GM12878 (cell line): Measurements from ENCODE around the gene KIRREL3. TPM values are rescaled to one million over a fixed set of nuclear protein-coding genes. Genes with fewer than 3 reads are reported as not detected.

ENCODE experiments used
- ATAC-seq: fragments of 200-7000 bp; cut with Tn5 transposase; 3 replicates; pipeline ENCODE4 v1.9.1; 2020; ENCODE audit warnings: mild to moderate bottlenecking, moderate library complexity
- BruUV-seq: library from RNA; stranded (reverse); fragments of 400-500 nt; replicated peaks from 2 replicates; lab custom pipeline; 2021; lab: Mats Ljungman, UMichigan
- CTCF ChIA-PET: fragments of 300-600 bp; sonication (Branson Sonifier 250); formaldehyde crosslinking; extraction: SDS; loops from one replicate; lab custom pipeline; 2021; ENCODE audit warnings: inconsistent platforms; lab: Yijun Ruan, JAX
- POLR2A ChIA-PET: fragments of 350-600 bp; formaldehyde crosslinking; extraction: SDS; loops from one replicate; lab custom pipeline; 2021; ENCODE audit warnings: inconsistent platforms; lab: Charles Lee
- RAD21 ChIA-PET: fragments of 300-600 bp; sonication (Branson Sonifier 250); formaldehyde crosslinking; loops from one replicate; lab custom pipeline; 2023; ENCODE audit warnings: antibody characterized with exemption; ENCODE audit not compliant: unreplicated experiment; lab: Charles Lee
- SMC1A ChIA-PET: fragments of 300-600 bp; sonication (Branson Sonifier 250); formaldehyde crosslinking; loops from one replicate; lab custom pipeline; 2023; ENCODE audit not compliant: unreplicated experiment, uncharacterized antibody; lab: Charles Lee
- DNase-seq: peaks from one replicate; pipeline ENCODE4 v3.0.0-alpha.2; 2011; ENCODE audit warnings: low read depth, low spot score
- FAIRE-seq: peaks from 3 replicates; lab custom pipeline; 2011; peaks lifted over from hg19 to GRCh38; lab: Jason Lieb, UNC
- H2AFZ ChIP-seq: 2 replicates; pipeline ENCODE4 v1.6.0; 2011; ENCODE audit warnings: low read depth, low read length, control low read depth; ENCODE audit not compliant: control insufficient read depth
- H3K27ac ChIP-seq: 2 replicates; pipeline ENCODE4 v1.5.1; 2011; ENCODE audit warnings: control low read depth; ENCODE audit not compliant: control insufficient read depth, insufficient read depth
- H3K27me3 ChIP-seq, 2 experiments: replicated peaks in 1 of 2; 2 replicates each; pipeline versions ENCODE4 v1.6.0 to v1.6.1; 2011; ENCODE audit warnings: low read length in 1 of 2; ENCODE audit not compliant: control insufficient read depth in 2 of 2, insufficient read depth in 2 of 2
- H3K36me3 ChIP-seq, 2 experiments: 2 replicates each; pipeline ENCODE4 v1.5.1; 2011; ENCODE audit warnings: low read length in 1 of 2; ENCODE audit not compliant: control insufficient read depth in 2 of 2, insufficient read depth in 2 of 2
- H3K4me1 ChIP-seq: 2 replicates; pipeline ENCODE4 v1.6.1; 2011; ENCODE audit warnings: mild to moderate bottlenecking, low read length, moderate library complexity, mixed read lengths; ENCODE audit not compliant: control insufficient read depth, insufficient read depth
- H3K4me2 ChIP-seq: 2 replicates; pipeline ENCODE4 v1.6.0; 2011; ENCODE audit warnings: control low read depth; ENCODE audit not compliant: control insufficient read depth, insufficient read depth
- H3K4me3 ChIP-seq: fragments of 200-600 bp; sonication (generic); 2 replicates; pipeline ENCODE4 v1.5.1; 2016
- H3K79me2 ChIP-seq: 2 replicates; pipeline ENCODE4 v1.6.0; 2011; ENCODE audit warnings: low read length; ENCODE audit not compliant: control insufficient read depth, insufficient read depth
- H3K9ac ChIP-seq: 2 replicates; pipeline ENCODE4 v1.8.0; 2011; ENCODE audit warnings: low read length, control low read depth, mixed read lengths; ENCODE audit not compliant: control insufficient read depth, insufficient read depth
- H3K9me3 ChIP-seq: replicated peaks from 3 replicates; pipeline ENCODE4 v1.5.1; 2011; ENCODE audit warnings: mild to moderate bottlenecking, low read length; ENCODE audit not compliant: control insufficient read depth, insufficient read depth
- H4K20me1 ChIP-seq: 2 replicates; pipeline ENCODE4 v1.6.0; 2011; ENCODE audit not compliant: control insufficient read depth, insufficient read depth
- BCL11A ChIP-seq: IDR thresholded peaks from 2 replicates; pipeline ENCODE4 v1.6.1; 2011; ENCODE audit warnings: low read depth, low read length
- ESRRA ChIP-seq: IDR thresholded peaks from 2 replicates; pipeline ENCODE4 v1.6.1; 2012; ENCODE audit warnings: mild to moderate bottlenecking, low read length, improper control_type of control experiment
- MEF2A ChIP-seq: IDR thresholded peaks from 2 replicates; pipeline ENCODE4 v1.6.1; 2011; ENCODE audit warnings: low read depth, mild to moderate bottlenecking, low read length, moderate library complexity; ENCODE audit not compliant: insufficient read depth
- NR2C1 ChIP-seq: fragments of 450-650 bp; IDR thresholded peaks from 2 replicates; pipeline ENCODE4 v1.6.1; 2017; ENCODE audit warnings: antibody characterized with exemption, mild to moderate bottlenecking, moderate library complexity
- ZNF24 ChIP-seq: fragments of 450-650 bp; IDR thresholded peaks from 2 replicates; pipeline ENCODE4 v1.6.1; 2017; ENCODE audit warnings: antibody characterized with exemption, mild to moderate bottlenecking
- WGBS: methylation state at CpG from one replicate; pipeline ENCODE4 v1.1.6; 2016; ENCODE audit warnings: low lambda C conversion rate; ENCODE audit not compliant: insufficient replicate concordance, insufficient coverage; ENCODE audit errors: missing lambda C conversion rate; 5-methylcytosine and 5-hydroxymethylcytosine counted together
- in situ Hi-C: fragments of 300-500 bp; cut with MboI; formaldehyde crosslinking; loops from 9 replicates; pipeline ENCODE4 v1.14.3; 2018; ENCODE audit warnings: mixed read lengths
- intact Hi-C: fragments of 100-400 bp; cut with micrococcal nuclease; formaldehyde crosslinking; loops from one replicate; pipeline ENCODE4 v1.14.2; 2022; ENCODE audit not compliant: unreplicated experiment
- polyA plus RNA-seq, 11 experiments: library from polyadenylated mRNA; depleted of rRNA in 4 of 11; unstranded in 6 of 11; stranded (reverse) in 5 of 11; fragments of >200 nt; fragmentation: Nextera tagmentation in 4 of 11; fragmentation: Illumina TruSeq in 1 of 11; extraction: Ambion mirVana in 4 of 11; extraction: Trizol in 1 of 11; gene quantifications; 1 replicate in 1 of 11; 2 replicates in 10 of 11; pipeline versions ENCODE4 v1.2.1 to v1.2.3, GENCODE V29; 2011 to 2016; ENCODE audit warnings: inconsistent platforms in 2 of 11, missing spikeins in 2 of 11, low read depth in 1 of 11
- total RNA-seq, 4 experiments: library from RNA; depleted of rRNA in 3 of 4; stranded (reverse); fragments of >200 nt in 3 of 4; fragmentation: Illumina TruSeq in 1 of 4; extraction: Trizol in 1 of 4; gene quantifications; 2 replicates each; pipeline versions ENCODE4 v1.2.1 to v1.2.3, GENCODE V29; 2013 to 2021
- TF ChIP-seq, protein P1 (sequence below): IDR thresholded peaks from 2 replicates; pipeline ENCODE4 v1.6.1; 2011; ENCODE audit warnings: borderline replicate concordance, low read depth, mild to moderate bottlenecking, moderate library complexity, low read length; ENCODE audit not compliant: insufficient read depth, poor library complexity, severe bottlenecking
- TF ChIP-seq, protein P2 (sequence below), 3 experiments: IDR thresholded peaks in 2 of 3; conservative IDR thresholded peaks in 1 of 3; 2 replicates each; pipeline ENCODE4 v1.5.1; 2011; ENCODE audit warnings: low read depth in 3 of 3, low read length in 3 of 3, mild to moderate bottlenecking in 3 of 3, control low read depth in 2 of 3, moderate library complexity in 2 of 3, inconsistent platforms in 1 of 3, mixed read lengths in 1 of 3; ENCODE audit not compliant: control insufficient read depth in 2 of 3, insufficient read depth in 1 of 3; ENCODE audit errors: extremely low read depth in 1 of 3
- TF ChIP-seq, protein P3 (sequence below): fragments of 450-650 bp; IDR thresholded peaks from 2 replicates; pipeline ENCODE4 v1.6.1; 2017; ENCODE audit warnings: mild to moderate bottlenecking, low read depth, inconsistent platforms; ENCODE audit not compliant: poor library complexity, severe bottlenecking
- TF ChIP-seq, protein P4 (sequence below): IDR thresholded peaks from 2 replicates; pipeline ENCODE4 v1.6.1; 2011; ENCODE audit warnings: low read depth, low read length, improper control_type of control experiment, borderline replicate concordance

Gene KIRREL3
- total and polyA plus RNA-seq, 10 of the 15 experiments (the other 5 are each of a cell fraction or from before 2014, with no cell fraction given), result under 0.01 TPM; not detected in 9

DNA sequence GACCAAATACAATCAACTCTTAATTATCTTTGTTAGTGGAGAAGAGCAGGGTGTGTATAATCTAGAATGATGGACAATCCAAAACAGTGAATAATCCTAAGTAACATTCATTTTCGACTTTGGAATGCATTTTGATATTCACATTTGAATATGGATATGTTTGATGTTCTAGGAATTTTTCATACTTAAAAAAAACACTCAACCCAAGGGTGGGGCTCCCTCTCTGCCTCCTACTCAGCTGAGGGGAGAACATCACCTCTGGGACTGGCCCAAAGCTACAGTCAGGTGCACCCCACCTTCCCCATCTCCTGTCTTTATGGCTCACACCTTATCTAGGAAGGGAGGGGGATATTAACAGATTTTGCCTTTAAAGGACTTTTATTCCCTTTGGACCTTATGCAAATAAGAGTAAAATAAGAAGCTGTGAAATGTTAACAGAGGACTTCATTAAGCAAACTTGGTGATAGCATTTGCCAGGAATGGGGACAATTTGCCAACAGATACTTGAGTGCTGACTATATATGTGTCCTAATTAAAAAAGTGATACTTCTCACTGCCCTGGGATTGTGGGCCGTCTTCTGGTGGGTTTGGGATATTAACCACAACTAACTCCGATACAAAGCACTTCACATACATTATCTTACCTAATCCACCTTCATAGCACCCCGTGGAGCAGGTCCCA, 458.1 kb downstream of the KIRREL3 start (continued):
- TF ChIP-seq BCL11A, result no peak

- intact Hi-C loops, result no loop called here
- Histone ChIP-seq H3K27ac (no peak overlapping the region), H3K4me1 (no peaks in the 10 kb centered on the region), H3K36me3 (no peaks in the 10 kb centered on the region), H3K9me3 (no peaks in the 10 kb centered on the region), H4K20me1 (no peaks in the 10 kb centered on the region), H3K9ac (no peak overlapping the region), H3K4me2 (no peak overlapping the region), H2AFZ (no peak overlapping the region), H3K79me2 (no peaks in the 10 kb centered on the region), H3K4me3 (no peak overlapping the region), H3K27me3 (peaks cover 0 to 5% of the 10 kb centered on the region in 2 experiments; a peak in 2 of 4 replicates)
- ATAC-seq, result no peak
- WGBS, result 44% methylated on average over 4 of the region's 4 CpGs
- POLR2A ChIA-PET, result no interaction called here
- TF ChIP-seq, protein P1, sequence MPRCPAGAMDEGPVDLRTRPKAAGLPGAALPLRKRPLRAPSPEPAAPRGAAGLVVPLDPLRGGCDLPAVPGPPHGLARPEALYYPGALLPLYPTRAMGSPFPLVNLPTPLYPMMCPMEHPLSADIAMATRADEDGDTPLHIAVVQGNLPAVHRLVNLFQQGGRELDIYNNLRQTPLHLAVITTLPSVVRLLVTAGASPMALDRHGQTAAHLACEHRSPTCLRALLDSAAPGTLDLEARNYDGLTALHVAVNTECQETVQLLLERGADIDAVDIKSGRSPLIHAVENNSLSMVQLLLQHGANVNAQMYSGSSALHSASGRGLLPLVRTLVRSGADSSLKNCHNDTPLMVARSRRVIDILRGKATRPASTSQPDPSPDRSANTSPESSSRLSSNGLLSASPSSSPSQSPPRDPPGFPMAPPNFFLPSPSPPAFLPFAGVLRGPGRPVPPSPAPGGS, result no peak
- no peak for TF ChIP-seq MEF2A
- no peak for TF ChIP-seq ESRRA
- TF ChIP-seq ZNF24, result no peak
- no peak for TF ChIP-seq NR2C1
- TF ChIP-seq, protein P2, sequence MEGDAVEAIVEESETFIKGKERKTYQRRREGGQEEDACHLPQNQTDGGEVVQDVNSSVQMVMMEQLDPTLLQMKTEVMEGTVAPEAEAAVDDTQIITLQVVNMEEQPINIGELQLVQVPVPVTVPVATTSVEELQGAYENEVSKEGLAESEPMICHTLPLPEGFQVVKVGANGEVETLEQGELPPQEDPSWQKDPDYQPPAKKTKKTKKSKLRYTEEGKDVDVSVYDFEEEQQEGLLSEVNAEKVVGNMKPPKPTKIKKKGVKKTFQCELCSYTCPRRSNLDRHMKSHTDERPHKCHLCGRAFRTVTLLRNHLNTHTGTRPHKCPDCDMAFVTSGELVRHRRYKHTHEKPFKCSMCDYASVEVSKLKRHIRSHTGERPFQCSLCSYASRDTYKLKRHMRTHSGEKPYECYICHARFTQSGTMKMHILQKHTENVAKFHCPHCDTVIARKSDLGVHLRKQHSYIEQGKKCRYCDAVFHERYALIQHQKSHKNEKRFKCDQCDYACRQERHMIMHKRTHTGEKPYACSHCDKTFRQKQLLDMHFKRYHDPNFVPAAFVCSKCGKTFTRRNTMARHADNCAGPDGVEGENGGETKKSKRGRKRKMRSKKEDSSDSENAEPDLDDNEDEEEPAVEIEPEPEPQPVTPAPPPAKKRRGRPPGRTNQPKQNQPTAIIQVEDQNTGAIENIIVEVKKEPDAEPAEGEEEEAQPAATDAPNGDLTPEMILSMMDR (IDR thresholded peaks at IDR 0.05 in 2 of 3, conservative IDR thresholded peaks at IDR 0.05 in 1 of 3; ENCODE audit: control insufficient read depth in 2 of 3, extremely low read depth in 1 of 3, insufficient read depth in 1 of 3, low read depth in 3 of 3, low read length in 3 of 3), result no peak
- TF ChIP-seq, protein P3, sequence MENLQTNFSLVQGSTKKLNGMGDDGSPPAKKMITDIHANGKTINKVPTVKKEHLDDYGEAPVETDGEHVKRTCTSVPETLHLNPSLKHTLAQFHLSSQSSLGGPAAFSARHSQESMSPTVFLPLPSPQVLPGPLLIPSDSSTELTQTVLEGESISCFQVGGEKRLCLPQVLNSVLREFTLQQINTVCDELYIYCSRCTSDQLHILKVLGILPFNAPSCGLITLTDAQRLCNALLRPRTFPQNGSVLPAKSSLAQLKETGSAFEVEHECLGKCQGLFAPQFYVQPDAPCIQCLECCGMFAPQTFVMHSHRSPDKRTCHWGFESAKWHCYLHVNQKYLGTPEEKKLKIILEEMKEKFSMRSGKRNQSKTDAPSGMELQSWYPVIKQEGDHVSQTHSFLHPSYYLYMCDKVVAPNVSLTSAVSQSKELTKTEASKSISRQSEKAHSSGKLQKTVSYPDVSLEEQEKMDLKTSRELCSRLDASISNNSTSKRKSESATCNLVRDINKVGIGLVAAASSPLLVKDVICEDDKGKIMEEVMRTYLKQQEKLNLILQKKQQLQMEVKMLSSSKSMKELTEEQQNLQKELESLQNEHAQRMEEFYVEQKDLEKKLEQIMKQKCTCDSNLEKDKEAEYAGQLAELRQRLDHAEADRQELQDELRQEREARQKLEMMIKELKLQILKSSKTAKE, result no peak
- TF ChIP-seq, protein P4, sequence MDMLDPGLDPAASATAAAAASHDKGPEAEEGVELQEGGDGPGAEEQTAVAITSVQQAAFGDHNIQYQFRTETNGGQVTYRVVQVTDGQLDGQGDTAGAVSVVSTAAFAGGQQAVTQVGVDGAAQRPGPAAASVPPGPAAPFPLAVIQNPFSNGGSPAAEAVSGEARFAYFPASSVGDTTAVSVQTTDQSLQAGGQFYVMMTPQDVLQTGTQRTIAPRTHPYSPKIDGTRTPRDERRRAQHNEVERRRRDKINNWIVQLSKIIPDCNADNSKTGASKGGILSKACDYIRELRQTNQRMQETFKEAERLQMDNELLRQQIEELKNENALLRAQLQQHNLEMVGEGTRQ, result no peak
- no peak for DNase-seq
- CTCF ChIA-PET, result no interaction called here
- SMC1A ChIA-PET, result no interaction called here
- FAIRE-seq, result no peak
- no TSS peak for BruUV-seq
- in situ Hi-C loops, result no loop called here
- RAD21 ChIA-PET, result no interaction called here
These were observed 462.5 kb downstream of the KIRREL3 start for GRCh38 chr11:126538071-126538470.
